NCI-H2081 treated with DMSO at 0.1 percent for 48 hours (cell line): ENCODE measurements around the gene PLAAT1.
A peak's percentile ranks its signal among the peaks of the same experiment; 100 is the strongest.

ENCODE experiments used
- DNase-seq: peaks from one replicate; lab custom pipeline; 2025; lab: John Stamatoyannopoulos, UW

Gene PLAAT1

DNA sequence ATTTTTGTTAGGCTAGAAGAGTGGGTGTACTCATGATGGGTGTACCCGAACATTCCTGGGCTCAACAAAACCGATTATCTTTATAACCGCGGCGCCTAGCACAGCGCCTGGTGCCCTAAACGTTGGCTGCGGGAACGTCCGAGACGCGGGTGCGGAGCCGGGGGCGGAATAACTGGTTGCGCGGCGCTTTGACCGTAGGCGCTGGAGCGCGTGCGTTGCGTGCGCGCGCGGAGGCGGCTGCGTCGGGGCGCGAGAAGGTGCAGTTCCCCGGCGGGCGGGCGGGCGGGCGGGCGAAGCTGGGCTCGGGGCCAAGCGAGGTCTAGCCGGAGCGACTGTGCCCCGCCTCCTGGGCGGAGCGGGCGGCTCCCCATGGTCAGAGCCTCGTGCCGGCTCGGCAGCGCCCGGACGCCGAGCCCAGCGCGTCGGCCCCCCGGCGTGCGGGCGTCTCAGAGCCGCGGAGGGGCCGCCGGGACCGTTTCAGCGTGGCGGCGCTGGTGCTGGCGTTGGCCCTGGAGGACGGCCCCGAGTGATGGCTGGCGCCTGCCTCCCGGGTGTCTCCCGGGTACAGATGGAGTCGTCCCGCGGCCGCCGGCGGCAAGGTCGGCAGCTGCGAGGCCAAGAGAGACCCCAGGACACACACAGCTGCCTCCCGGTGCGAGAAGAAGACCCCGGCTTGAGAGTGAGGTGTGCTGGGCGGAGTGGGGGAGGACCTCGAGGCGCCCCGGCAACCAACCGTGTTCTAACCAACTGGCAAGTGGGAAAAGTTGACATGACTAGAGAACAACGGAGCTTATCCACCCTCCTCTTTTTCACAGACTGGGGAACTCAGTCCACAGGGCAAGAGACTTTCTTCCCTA, at the start of gene PLAAT1:
Gene PLAAT1 (plus strand): TSS at position 373 of the 857 bp plus-strand sequence. CDS start 14,429 bp downstream, outside the sequence.
- peak; percentile 80 for DNase-seq

DNA sequence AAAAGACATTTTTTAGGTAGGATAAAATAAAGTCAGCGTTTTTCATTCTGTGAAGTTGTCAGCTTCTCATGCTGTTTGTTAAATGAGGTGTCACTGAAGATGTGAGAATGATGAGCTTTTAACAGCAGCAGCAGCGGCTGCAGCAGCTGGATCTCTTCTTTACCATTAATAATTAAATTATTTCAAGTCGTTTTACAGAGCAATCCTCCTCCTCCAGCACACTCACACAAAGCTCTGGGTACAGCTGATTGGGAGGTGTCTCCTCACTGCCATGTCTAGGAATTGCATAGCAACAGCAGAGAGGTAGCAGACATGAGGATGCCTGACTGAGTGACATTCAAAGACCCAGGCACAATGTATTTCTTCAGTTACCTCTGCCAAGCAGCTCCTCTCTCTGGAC, 46.7 kb upstream of the PLAAT1 start:
- DNase-seq = no peak

DNA sequence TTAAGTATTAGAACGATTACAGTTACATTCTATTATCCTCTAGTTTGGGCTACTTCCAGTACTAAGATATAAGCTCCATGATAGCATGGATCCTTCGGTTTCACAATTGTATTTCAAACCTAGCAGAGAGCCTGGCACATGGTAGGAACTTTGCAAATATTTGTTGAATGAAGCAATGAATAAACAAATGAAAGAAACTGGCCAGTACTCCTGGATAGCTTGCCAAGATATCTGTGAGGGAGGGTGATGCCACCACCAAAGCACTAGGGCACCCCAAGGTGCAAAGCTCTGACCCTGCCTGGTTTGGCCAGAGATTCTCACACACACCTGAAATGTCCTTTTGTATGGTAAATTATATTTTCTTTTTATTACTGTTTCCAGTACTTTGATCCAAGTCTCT, 44.3 kb upstream of the PLAAT1 start:
- DNase-seq = no peak

DNA sequence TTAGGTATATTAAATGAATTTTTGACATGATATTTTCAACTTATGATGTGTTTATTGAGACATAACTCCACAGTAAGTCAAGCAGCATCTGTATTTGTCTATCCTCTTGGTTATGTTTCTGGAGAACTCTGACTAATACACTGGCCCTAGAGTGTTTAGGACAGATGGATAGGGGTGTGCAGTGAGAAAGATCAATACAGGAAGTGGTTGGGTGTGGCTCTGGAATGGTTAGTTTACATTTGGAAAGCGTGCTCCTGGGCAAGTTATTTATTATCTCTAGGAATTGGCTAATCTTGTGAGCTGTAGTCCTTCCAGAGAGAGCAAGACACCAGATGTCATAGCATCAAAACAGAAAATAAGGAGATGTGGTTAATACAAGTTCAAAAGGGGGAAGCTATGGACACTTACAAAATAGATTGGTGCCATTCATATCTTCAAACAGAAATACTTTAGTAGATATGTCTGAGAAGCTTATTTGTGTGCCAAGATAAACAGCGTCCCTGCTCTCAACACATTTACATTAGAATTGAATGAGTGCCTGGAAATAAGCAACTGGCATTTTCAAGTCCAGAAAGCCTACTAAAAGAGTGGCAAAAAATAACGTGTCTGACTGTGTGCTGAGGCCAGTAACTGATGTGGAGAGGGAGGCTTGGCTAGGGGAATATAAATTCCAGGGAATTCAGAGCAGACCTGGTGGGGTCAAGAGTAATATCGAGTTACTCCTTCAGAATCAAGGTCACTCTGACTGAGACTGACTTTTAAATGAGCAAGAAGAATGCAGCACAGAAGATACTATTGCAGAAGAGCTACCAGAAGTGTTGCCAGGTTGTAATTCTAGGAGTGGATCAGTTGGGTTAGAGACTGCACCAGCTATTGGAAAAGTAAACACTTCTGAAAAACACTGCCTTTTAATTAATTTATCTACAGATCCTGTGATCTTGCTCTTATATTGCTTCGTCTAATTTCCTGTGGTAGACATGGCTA, 33.4 kb upstream of the PLAAT1 start:
- DNase-seq = no peak

DNA sequence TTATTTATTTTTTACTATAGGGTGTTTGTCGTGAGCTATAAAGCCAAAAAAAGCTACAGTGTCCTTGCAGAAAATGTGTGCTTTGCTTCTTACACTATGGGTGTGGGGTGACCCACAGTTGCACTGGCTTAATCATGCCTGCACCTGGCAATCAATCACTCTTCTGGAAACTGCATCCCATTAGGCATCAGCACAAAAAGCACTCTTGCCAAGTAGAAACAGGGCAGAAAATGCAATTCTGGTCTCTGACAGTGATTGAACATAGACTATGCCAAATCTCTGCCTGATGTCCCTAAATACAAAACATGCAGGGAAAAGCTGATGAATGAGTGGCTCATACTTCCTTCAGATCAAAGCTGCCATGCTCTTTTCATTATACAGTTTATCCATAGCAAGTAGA, 30.4 kb upstream of the PLAAT1 start:
- DNase-seq = no peak

DNA sequence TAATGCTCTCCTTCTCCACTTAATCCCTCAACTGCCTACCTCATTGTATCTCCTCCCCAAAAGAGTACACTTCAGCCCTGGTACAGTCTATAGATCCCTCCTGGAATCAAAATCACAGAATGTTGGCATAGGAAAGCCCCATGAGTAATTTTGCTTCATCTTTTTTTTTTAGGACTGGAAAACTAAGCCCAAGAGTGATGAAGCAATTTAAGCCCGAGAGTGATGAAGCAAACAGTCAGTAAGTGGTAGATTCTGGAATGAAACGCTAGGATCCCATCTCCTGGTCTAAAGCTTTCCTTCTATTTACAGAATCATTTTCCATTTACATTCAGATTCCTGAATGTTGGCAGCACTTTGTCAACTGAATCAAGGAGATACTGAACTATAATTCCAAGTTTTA, 29.8 kb upstream of the PLAAT1 start:
- no peak for DNase-seq

DNA sequence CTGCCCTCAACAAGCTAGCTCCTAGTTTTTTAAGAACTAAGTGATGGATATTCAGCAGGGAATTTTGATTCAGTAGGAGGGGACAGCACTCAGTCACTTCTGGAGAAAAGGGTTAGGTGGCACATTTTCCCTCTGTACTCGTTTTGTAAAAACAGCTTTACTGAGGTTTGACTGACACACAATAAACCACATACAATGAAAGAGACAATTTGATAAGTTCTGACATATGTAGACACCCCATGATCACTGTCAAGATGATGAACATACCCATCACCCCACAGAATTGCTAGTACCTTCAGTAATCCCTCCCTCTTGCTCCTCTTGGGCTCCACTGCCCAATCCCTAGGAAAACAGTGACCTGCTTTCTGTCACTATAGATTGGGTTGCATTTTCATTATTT, 29.0 kb upstream of the PLAAT1 start:
- DNase-seq = no peak

DNA sequence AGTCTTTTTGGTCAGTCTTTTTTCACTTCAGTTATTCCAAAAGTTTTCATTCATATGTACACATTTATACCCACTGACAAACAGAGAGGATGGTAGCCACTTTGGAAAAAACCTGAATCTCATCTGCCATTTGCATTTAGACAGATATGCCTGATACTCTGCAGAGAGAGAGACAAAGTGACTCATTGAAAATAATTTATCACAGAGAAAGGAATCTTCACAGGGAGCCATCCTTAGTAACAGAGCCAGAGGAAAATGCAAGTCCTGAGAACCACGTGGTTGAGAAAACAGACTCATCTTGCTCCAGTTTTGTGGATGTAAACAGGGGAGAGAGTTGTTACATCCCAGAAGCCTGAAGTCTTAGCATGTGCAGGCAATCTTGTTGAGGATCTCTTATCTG, 28.2 kb upstream of the PLAAT1 start:
- DNase-seq = no peak

DNA sequence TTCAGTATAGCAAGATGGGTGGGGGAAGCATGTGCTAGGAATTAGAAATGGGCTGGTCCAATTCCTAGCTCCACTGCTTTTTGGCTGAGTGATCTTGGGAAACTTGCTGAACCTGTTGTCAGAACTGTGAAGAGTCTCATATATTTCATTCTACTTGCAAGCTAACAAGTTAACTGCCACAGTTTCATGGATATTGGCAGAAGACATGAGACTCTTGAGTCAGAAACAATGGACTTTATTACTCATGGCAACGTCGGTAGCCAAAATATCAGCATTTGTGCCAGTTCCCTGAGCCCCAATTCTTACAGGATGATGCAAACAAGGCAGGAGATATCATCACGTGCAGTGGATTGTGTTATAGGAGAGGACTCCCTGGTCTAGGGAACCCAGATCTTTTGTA, 26.6 kb upstream of the PLAAT1 start:
- no peak for DNase-seq

DNA sequence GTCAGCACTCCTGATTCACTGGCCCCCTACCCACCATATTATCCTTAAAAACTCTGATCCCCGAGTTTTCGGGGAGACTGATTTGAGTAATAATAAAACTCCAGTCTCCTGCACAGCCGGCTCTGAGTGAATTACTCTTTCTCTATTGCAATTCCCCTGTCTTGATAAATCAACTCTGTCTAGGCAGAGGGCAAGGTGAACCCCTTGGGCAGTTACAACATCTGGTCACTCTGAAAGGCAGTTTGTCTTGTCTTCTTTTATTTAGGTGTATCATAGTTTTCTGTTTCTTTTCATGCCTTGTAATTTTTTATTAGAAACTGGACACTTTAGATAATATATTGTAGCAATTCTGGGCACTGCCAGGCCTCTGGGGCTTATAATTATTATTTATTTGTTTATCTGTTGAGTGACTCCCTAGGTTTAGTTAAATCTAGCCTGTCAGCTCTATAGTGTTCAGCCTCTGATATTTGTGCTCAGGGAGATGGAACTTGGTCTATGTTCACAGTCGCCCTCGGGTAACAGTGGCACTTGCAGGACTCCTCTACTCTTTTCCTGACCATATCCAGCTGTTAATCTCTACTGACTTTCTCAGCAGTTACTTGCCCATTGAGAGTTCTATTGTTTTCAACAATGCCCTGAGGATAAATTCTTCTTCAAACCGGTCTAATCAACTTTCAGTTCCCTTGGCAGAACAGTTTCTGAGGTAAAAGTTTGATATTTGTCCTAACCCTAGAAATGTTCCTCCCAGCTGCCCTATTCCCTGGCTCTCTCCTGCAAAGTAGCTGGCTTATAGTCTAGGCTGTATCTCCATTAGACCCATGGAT, 15.5 kb upstream of the PLAAT1 start:
- DNase-seq = no peak

DNA sequence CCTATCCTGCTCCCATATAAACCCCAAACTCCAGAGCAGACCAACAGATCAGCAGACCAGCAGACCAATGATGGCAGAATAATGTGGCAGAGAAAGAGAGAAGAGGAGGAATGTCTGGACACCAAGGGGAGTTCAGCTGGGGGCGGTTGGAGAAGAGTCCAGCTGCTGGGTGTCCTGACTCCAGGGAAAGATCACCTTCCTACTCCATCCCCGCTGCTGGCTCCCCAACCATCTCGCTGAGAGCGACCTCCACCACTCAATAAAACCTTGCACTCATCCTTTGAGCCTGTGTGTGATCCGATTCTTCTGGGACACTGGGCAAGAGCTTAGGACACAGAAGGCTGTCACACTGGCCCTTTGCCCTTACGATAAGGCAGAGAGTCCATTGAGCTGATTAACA, 12.8 kb upstream of the PLAAT1 start:
- no peak for DNase-seq

DNA sequence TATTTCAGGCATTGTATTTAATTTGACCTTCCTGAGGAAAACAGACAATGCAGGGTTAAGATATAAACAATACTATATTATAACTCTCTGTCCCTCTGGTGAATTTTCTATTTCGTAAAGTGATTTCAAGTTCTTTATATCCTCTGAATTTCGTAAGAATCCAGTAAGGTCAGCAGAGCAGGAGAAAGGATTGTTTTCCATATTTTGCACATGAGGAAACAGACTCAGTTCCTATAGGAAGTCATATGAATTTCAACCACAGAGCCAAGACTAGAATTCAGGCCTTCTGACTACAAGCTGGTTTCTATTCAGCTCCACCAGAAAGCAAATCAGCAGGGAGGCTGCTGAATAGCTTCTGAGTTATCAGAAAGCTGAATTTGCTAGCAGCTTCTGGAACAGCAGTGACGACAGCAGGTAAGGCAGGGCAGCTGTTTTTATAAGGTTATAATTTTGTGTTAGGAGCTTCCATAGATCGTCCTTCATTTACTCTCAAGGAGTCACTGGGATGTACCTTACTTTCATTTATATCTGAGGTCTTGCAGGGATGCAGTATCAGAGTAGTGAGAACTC, 11.1 kb upstream of the PLAAT1 start:
- DNase-seq = no peak

DNA sequence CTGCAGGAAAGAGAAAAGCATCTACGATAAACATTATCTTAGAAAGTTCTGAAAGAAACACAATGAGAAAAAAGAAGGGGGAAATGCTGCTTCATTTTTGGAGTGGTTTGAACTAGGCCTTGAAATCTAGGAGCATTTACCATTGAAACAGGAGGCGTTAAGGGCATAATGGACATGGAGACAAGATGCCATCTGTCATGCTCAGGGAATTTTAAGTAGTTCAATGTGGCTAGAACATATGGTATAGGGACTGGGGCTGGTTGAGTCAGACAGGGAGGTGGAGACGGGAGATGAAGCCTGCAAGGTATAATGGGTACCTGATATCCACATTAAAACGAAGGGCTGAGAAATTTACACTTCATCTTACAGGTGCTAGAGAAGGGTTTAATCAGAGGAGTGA, 10.4 kb upstream of the PLAAT1 start:
- no peak for DNase-seq

DNA sequence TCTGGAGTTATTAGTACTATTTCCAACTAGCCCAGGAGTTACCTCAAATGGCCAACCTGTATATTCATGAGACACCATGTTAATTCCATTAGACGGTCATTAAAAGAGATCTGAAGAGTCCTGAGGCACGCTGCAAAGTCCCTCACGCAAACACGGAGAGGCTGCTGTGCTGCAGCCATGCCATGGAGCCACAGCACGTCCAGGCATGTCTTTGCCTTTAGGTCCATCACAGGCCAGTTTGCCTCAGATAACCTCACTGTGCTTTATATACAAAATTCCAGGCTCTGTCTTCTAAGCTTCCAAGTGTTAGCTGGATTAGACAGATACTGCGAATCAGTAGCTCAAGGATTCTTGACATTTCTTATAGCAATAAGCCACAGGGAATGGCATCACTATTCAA, 9.8 kb upstream of the PLAAT1 start:
- no peak for DNase-seq

DNA sequence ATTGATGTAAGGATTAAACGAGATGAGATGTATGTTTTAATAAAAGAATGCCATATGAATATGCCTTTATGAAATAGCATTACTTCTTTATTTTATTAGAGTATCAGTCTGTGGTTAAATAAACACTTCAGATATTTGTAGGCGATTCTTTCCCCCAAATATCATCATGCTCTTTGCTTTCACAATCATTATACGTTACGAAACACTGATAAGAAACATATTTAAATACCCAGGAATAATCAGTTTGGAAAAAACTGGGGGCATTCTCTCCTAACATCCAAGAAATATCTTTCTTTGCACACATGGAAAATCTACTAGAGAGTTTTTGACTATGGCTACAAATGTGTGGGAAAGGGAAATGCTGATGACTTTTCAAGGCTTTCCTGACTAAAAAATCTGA, 4.4 kb upstream of the PLAAT1 start:
- no peak for DNase-seq

DNA sequence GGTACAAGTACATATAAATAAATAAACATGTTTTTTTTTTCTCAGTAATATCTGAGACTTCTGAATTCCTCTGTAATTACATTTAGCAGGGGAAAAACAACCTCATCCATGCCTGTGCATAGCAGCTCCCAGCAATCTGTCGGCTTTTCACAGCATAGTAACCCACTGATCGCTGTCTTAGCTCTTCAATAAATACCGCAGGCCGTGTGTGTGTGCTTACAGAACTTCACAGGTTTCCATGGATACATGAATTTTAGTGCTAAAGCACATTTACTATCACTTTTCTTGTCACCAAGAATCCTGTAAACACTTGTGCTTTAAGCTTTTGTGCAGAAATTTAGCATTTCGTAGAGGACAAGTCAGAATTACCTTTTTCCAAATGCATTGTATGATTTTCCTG, 4.0 kb upstream of the PLAAT1 start:
- DNase-seq = no peak

DNA sequence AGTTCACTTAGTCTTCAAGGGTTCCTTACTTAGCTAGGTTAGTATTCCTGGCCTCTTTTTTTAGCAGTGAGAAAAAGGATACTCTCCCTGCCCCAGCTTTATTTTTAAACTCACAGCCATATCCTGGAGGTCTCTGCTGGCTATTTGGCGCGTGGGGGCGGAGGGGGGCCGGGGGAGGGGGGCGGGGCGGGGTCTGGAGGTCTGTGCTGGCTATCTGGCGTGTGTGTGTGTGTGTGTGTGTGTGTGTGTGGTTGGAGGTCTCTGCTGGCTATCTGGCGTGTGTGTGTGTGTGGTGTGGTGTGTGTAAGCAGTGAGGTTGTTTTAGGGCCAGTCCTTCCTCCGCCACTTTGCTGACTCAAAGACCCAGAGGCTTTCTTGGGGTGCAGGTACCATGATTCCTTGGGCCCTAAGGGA, 579 bp upstream of the PLAAT1 start:
- DNase-seq = no peak

DNA sequence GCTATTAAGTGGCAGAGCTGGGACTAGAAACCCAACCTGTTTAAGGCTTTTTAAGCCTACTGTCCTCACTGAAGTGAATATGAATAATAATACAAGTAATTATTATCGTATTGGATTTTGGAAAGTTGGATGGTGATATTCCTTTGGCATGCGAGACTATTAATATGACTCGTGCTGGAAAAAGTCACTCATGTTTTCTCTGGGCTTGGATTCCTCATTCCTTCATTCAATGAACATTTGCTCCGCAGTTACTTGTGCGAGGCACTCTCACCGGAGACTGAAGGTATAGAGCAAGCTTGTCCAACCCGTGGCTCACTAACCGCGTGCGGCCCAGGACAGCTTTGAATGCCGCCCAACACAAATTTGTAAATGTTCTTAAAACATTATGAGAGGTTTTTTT, 694 bp downstream of the PLAAT1 start:
- DNase-seq = no peak

DNA sequence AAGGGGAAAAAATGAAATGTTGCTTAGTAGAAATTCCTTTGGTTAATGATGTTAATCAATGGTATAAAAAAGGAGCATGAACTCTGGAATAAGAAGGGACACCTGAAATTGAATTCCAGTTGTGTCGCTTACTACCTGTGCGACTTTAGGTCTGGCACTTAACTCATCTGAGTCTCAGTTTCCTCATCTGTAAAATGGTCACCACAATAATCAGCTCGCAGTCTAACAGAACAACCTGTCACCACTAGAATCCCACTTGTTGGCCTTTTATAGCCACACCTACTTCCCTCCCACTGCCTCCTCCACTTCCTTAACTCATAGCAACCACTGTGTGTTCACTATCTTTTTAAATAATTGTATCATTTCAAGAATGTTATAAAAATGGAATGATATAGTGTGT, 2.5 kb downstream of the PLAAT1 start:
- DNase-seq = no peak

DNA sequence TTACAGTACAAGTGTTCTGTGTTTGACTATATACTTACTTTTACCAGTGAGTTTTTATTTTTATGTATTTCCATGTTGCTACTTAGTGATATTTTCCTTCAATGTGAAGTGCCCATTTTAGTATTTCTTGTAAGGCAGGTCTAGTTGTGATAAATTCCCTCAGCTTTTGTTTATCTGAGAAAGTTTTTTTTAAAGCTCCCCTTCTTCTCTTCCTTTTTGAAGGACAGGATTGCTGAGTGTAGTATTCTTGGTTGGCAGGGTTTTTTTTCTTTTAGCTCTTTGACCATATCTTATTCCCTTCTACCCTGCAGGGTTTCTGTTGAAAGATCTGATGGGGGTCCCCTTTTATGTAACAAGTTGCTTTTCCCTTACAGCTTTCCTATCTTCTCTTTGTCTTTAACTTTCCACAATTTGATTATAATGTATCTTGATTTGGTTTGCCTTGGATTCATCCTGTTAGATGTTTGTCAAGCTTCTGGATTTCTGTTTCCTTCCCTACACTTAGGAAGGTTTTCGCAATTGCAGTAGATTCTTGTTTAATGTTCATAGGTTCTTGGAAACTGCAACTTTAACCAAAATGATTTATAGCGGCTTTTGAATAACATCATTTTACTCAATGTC, 7.9 kb downstream of the PLAAT1 start:
- no peak for DNase-seq

DNA sequence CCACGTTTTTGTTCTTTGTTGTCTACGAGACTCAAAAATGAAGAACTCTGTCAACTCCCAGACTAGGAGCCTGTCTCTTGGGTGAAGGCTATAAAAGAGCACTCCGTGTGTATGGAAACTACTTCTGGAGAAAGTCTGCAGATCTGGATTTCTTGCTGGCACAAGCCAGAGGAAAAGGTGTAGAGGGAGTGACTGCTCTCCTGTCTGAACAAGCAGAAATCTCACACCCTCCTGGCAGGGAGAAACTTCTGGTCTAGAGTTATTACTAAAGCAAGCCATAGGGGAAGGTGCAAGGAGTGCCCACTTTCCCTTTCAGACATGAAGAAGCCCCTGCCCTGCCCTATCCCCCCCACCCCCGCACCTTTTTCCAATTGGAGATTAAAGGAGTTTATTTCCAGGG, 9.5 kb downstream of the PLAAT1 start:
- DNase-seq = no peak
